WTC11 (cell line): ENCODE data around the gene ZDHHC22. TPM values are rescaled to one million over a fixed set of nuclear protein-coding genes. Genes with fewer than 3 reads are reported as not detected.

Experiments used
- ATAC-seq: fragments of 200-7000 bp; cut with Tn5 transposase; 2 replicates; pipeline ENCODE4 v1.10.0; 2021; ENCODE audit warnings: mild to moderate bottlenecking, moderate library complexity
- CTCF ChIA-PET: fragments of 300-600 bp; sonication (Branson Sonifier 250); formaldehyde crosslinking; loops from one replicate; lab custom pipeline; 2021; ENCODE audit warnings: antibody characterized with exemption; lab: Charles Lee
- POLR2A ChIA-PET: fragments of 350-600 bp; sonication (Branson Sonifier 250); formaldehyde crosslinking; loops from one replicate; lab custom pipeline; 2021; ENCODE audit warnings: antibody characterized with exemption; lab: Charles Lee
- DNase-seq: peaks from one replicate; pipeline ENCODE4 v3.0.0; 2021; ENCODE audit warnings: low spot score
- H3K27ac Mint-ChIP-seq: 2 replicates; pipeline ENCODE4 v1.8.0; 2021; ENCODE audit warnings: mixed read lengths
- H3K27me3 Mint-ChIP-seq: 2 replicates; pipeline ENCODE4 v1.8.0; 2021; ENCODE audit warnings: low read depth, mild to moderate bottlenecking, moderate library complexity, mixed read lengths
- H3K36me3 Mint-ChIP-seq: 2 replicates; pipeline ENCODE4 v1.8.0; 2021; ENCODE audit warnings: mixed read lengths
- H3K4me1 Mint-ChIP-seq: 2 replicates; pipeline ENCODE4 v1.8.0; 2022; ENCODE audit warnings: mixed read lengths
- H3K4me3 Mint-ChIP-seq: 2 replicates; pipeline ENCODE4 v1.8.0; 2021; ENCODE audit warnings: mild to moderate bottlenecking, moderate library complexity, mixed read lengths
- H3K9me3 Mint-ChIP-seq: 2 replicates; pipeline ENCODE4 v1.8.0; 2021; ENCODE audit warnings: mixed read lengths
- ATF1 ChIP-seq: sonication (generic); formaldehyde crosslinking; IDR thresholded peaks from 2 replicates; pipeline ENCODE4 v1.8.1; 2023; ENCODE audit warnings: mild to moderate bottlenecking, moderate library complexity, missing genetic modification reagents
- ESRRA ChIP-seq: sonication (generic); formaldehyde crosslinking; IDR thresholded peaks from 2 replicates; pipeline ENCODE4 v1.8.1; 2022; ENCODE audit warnings: mild to moderate bottlenecking, missing genetic modification reagents, borderline replicate concordance
- HMGA2 ChIP-seq: fragments of 250-450 bp; sonication (Bioruptor Pico); IDR thresholded peaks from 2 replicates; pipeline ENCODE4 v1.4.0; 2021; ENCODE audit warnings: mild to moderate bottlenecking, moderate library complexity
- MXD4 ChIP-seq: fragments of 250-450 bp; sonication (Bioruptor Pico); IDR thresholded peaks from 2 replicates; pipeline ENCODE4 v1.8.0; 2021; ENCODE audit warnings: mild to moderate bottlenecking, moderate library complexity, borderline replicate concordance
- NR2C2 ChIP-seq: sonication (generic); formaldehyde crosslinking; IDR thresholded peaks from 2 replicates; pipeline ENCODE4 v1.8.0; 2022; ENCODE audit warnings: mild to moderate bottlenecking, missing genetic modification reagents
- NR3C1 ChIP-seq: sonication (generic); formaldehyde crosslinking; conservative IDR thresholded peaks from 2 replicates; pipeline ENCODE4 v1.8.1; 2023; ENCODE audit warnings: low read depth, mild to moderate bottlenecking, missing genetic modification reagents
- PREB ChIP-seq: sonication (generic); formaldehyde crosslinking; IDR thresholded peaks from 2 replicates; pipeline ENCODE4 v1.8.1; 2022; ENCODE audit warnings: mild to moderate bottlenecking, missing genetic modification reagents, moderate library complexity, borderline replicate concordance
- RELA ChIP-seq: sonication (generic); formaldehyde crosslinking; IDR thresholded peaks from 2 replicates; pipeline ENCODE4 v1.8.1; 2022; ENCODE audit warnings: missing genetic modification reagents, mild to moderate bottlenecking, borderline replicate concordance
- SOX15 ChIP-seq: fragments of 250-450 bp; sonication (Bioruptor Pico); IDR thresholded peaks from 2 replicates; pipeline ENCODE4 v1.9.0; 2021; ENCODE audit warnings: mild to moderate bottlenecking
- TEAD1 ChIP-seq: sonication (generic); formaldehyde crosslinking; IDR thresholded peaks from 2 replicates; pipeline ENCODE4 v1.8.0; 2022; ENCODE audit warnings: mild to moderate bottlenecking, missing genetic modification reagents
- ZBTB21 ChIP-seq: sonication (generic); formaldehyde crosslinking; IDR thresholded peaks from 2 replicates; pipeline ENCODE4 v1.8.1; 2023; ENCODE audit warnings: mild to moderate bottlenecking, missing genetic modification reagents, borderline replicate concordance
- ZNF121 ChIP-seq: sonication (generic); formaldehyde crosslinking; IDR thresholded peaks from 2 replicates; pipeline ENCODE4 v1.8.0; 2023; ENCODE audit warnings: missing genetic modification reagents
- ZNF219 ChIP-seq: sonication (generic); formaldehyde crosslinking; IDR thresholded peaks from 2 replicates; pipeline ENCODE4 v1.8.0; 2023; ENCODE audit warnings: missing genetic modification reagents, mild to moderate bottlenecking, borderline replicate concordance
- ZNF396 ChIP-seq: fragments of 250-450 bp; sonication (Bioruptor Pico); IDR thresholded peaks from 2 replicates; pipeline ENCODE4 v1.8.0; 2021; ENCODE audit warnings: mild to moderate bottlenecking, moderate library complexity, borderline replicate concordance
- ZNF416 ChIP-seq: fragments of 250-450 bp; sonication (Bioruptor Pico); IDR thresholded peaks from 2 replicates; pipeline ENCODE4 v1.9.0; 2021; ENCODE audit warnings: mild to moderate bottlenecking, inconsistent platforms
- ZNF423 ChIP-seq: fragments of 250-450 bp; sonication (Bioruptor Pico); IDR thresholded peaks from 2 replicates; pipeline ENCODE4 v2.1.2; 2022; ENCODE audit warnings: mild to moderate bottlenecking, moderate library complexity
- total RNA-seq: library from RNA; stranded (reverse); gene quantifications from 3 replicates; pipeline ENCODE4 v1.2.3, GENCODE V29; 2021
- TF ChIP-seq, protein P1 (sequence below): sonication (generic); formaldehyde crosslinking; IDR thresholded peaks from 2 replicates; pipeline ENCODE4 v1.8.1; 2022; ENCODE audit warnings: low read depth, mild to moderate bottlenecking, moderate library complexity, missing genetic modification reagents, borderline replicate concordance
- TF ChIP-seq, protein P2 (sequence below): sonication (generic); formaldehyde crosslinking; IDR thresholded peaks from 2 replicates; pipeline ENCODE4 v1.8.1; 2022; ENCODE audit warnings: low read depth, missing genetic modification reagents, borderline replicate concordance
- TF ChIP-seq, protein P3 (sequence below): fragments of 250-450 bp; sonication (Bioruptor Pico); IDR thresholded peaks from 2 replicates; pipeline ENCODE4 v1.9.0; 2021; ENCODE audit warnings: mild to moderate bottlenecking
- TF ChIP-seq, protein P4 (sequence below): sonication (generic); formaldehyde crosslinking; IDR thresholded peaks from 2 replicates; pipeline ENCODE4 v1.8.1; 2023; ENCODE audit warnings: mild to moderate bottlenecking, missing genetic modification reagents, moderate library complexity

Gene ZDHHC22
- total RNA-seq, 1 experiment from 2014 or later: 47.7 TPM

GRCh38 chr14:77105145-77105939 lies 36.2 kb downstream of the ZDHHC22 start:
- ATAC-seq (peak; percentile 65), DNase-seq (no peak)
- ChIA-PET CTCF (interaction anchor here (0.7 to 4.2 kb wide), 6 partner anchors 18 to 233 kb away, joined by 3 to 22 read pairs (median 4); no protein-coding TSS in a partner anchor), POLR2A (no interaction called here)
- peak overlapping the region; percentile 88 for H3K27ac Mint-ChIP-seq
- peaks cover 70% of the 10 kb centered on the region for H3K4me1 Mint-ChIP-seq
- no peak for TF ChIP-seq ZNF121 (CRISPR knock-in tag)
- TF ChIP-seq PREB (CRISPR knock-in tag): no peak
- no peak for TF ChIP-seq HMGA2 (CRISPR knock-in tag)
- TF ChIP-seq MXD4 (CRISPR knock-in tag): no peak
- no peaks in the 10 kb centered on the region for H3K27me3 Mint-ChIP-seq
- peak overlapping the region; percentile 47 for H3K4me3 Mint-ChIP-seq
- no peaks in the 10 kb centered on the region for H3K9me3 Mint-ChIP-seq
- peaks cover 28% of the 10 kb centered on the region for H3K36me3 Mint-ChIP-seq

- Mint-ChIP-seq H3K27ac (peak overlapping the region; percentile 51), H3K4me1 (peaks cover 68% of the 10 kb centered on the region)
These were observed 37.2 kb downstream of the ZDHHC22 start for GRCh38 chr14:77104393-77104792.

More at GRCh38 chr14:77104393-77104792, 37.2 kb downstream of the ZDHHC22 start:
- ATAC-seq (no peak), DNase-seq (no peak)
- Mint-ChIP-seq H3K9me3 (no peaks in the 10 kb centered on the region), H3K36me3 (peaks cover 27% of the 10 kb centered on the region), H3K27me3 (no peaks in the 10 kb centered on the region), H3K4me3 (no peak overlapping the region; the same call in 1 of the 2 replicates)
- CTCF ChIA-PET: interaction anchor here (0.7 to 4.2 kb wide), 6 partner anchors 19 to 232 kb away, joined by 3 to 22 read pairs (median 4); partner anchors contain the start of gene ZDHHC22
- TF ChIP-seq ZNF219 (CRISPR knock-in tag) (no peak), ZBTB21 (CRISPR knock-in tag) (no peak), ZNF416 (no peak), NR3C1 (CRISPR knock-in tag) (no peak), SOX15 (CRISPR knock-in tag) (no peak), TEAD1 (CRISPR knock-in tag) (no peak), ATF1 (no peak), ESRRA (CRISPR knock-in tag) (no peak), ZNF423 (CRISPR knock-in tag) (no peak), ZNF396 (CRISPR knock-in tag) (no peak), NR2C2 (CRISPR knock-in tag) (no peak), HMGA2 (CRISPR knock-in tag) (no peak), RELA (CRISPR knock-in tag) (no peak)
- TF ChIP-seq, protein P1, sequence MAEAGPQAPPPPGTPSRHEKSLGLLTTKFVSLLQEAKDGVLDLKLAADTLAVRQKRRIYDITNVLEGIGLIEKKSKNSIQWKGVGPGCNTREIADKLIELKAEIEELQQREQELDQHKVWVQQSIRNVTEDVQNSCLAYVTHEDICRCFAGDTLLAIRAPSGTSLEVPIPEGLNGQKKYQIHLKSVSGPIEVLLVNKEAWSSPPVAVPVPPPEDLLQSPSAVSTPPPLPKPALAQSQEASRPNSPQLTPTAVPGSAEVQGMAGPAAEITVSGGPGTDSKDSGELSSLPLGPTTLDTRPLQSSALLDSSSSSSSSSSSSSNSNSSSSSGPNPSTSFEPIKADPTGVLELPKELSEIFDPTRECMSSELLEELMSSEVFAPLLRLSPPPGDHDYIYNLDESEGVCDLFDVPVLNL: no peak
- TF ChIP-seq, protein P2, sequence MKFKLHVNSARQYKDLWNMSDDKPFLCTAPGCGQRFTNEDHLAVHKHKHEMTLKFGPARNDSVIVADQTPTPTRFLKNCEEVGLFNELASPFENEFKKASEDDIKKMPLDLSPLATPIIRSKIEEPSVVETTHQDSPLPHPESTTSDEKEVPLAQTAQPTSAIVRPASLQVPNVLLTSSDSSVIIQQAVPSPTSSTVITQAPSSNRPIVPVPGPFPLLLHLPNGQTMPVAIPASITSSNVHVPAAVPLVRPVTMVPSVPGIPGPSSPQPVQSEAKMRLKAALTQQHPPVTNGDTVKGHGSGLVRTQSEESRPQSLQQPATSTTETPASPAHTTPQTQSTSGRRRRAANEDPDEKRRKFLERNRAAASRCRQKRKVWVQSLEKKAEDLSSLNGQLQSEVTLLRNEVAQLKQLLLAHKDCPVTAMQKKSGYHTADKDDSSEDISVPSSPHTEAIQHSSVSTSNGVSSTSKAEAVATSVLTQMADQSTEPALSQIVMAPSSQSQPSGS (CRISPR knock-in tag): no peak
- TF ChIP-seq, protein P3, sequence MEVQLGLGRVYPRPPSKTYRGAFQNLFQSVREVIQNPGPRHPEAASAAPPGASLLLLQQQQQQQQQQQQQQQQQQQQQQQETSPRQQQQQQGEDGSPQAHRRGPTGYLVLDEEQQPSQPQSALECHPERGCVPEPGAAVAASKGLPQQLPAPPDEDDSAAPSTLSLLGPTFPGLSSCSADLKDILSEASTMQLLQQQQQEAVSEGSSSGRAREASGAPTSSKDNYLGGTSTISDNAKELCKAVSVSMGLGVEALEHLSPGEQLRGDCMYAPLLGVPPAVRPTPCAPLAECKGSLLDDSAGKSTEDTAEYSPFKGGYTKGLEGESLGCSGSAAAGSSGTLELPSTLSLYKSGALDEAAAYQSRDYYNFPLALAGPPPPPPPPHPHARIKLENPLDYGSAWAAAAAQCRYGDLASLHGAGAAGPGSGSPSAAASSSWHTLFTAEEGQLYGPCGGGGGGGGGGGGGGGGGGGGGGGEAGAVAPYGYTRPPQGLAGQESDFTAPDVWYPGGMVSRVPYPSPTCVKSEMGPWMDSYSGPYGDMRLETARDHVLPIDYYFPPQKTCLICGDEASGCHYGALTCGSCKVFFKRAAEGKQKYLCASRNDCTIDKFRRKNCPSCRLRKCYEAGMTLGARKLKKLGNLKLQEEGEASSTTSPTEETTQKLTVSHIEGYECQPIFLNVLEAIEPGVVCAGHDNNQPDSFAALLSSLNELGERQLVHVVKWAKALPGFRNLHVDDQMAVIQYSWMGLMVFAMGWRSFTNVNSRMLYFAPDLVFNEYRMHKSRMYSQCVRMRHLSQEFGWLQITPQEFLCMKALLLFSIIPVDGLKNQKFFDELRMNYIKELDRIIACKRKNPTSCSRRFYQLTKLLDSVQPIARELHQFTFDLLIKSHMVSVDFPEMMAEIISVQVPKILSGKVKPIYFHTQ: no peak
- TF ChIP-seq, protein P4, sequence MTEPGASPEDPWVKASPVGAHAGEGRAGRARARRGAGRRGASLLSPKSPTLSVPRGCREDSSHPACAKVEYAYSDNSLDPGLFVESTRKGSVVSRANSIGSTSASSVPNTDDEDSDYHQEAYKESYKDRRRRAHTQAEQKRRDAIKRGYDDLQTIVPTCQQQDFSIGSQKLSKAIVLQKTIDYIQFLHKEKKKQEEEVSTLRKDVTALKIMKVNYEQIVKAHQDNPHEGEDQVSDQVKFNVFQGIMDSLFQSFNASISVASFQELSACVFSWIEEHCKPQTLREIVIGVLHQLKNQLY: no peak
- POLR2A ChIA-PET: no interaction called here
